Spleen (tissue), 7 donors: ENCODE results near the gene ARHGAP24.

Experiments
- CTCF ChIP-seq, 11 experiments: fragments of 200-600 bp in 7 of 11; fragments of 450-650 bp in 4 of 11; sonication (generic) in 4 of 11; IDR thresholded peaks in 8 of 11; conservative IDR thresholded peaks in 3 of 11; 1 replicate in 7 of 11; 2 replicates in 4 of 11; pipeline versions ENCODE4 v1.4.0 to v1.8.0; 2016 to 2021; ENCODE audit warnings: antibody characterized with exemption in 11 of 11, inconsistent platforms in 4 of 11, mild to moderate bottlenecking in 1 of 11
- POLR2A ChIP-seq, 3 donors: fragments of 450-650 bp; IDR thresholded peaks; one replicate each; pipeline ENCODE4 v1.5.1; 2017; ENCODE audit warnings: antibody characterized with exemption in 3 of 3, mild to moderate bottlenecking in 1 of 3
- donor health status: DM: no; HTN: no; CAD: no; lungs with moderate emphysema.
- donor health status: DM: no; HTN: no; CAD: no.
- donor health status: DM: no; HTN: no; CAD: no.

DNA sequence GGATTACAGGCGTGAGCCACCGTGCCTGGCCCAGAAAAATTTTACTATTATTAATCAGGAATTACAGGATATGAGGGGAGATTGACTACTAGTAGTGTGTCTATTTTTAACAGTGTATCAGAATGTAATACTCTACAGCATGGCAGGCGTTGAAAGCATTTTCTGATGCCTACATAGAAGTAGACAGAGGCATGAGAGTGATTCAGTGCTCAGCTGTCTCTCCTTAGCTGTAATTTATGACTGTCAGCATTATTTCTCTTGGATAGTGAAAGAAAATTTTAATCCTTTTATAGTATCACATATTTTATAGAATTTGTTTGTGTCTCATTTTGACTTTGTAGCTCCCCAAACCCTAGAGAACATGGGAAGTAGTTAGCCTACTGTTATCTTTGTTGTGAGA lies 20.7 kb downstream of the ARHGAP24 start:
- TF ChIP-seq CTCF (IDR thresholded peaks at IDR 0.05 in 8 of 11, conservative IDR thresholded peaks at IDR 0.05 in 3 of 11), result no peak
- TF ChIP-seq POLR2A (IDR thresholded peaks at IDR 0.05), result no peak
